Measurements from ENCODE around the gene CDK6. TPM values are rescaled to one million over a fixed set of nuclear protein-coding genes. Genes with fewer than 3 reads are reported as not detected.

Gene CDK6
- total and polyA plus RNA-seq, 4 donors = 14.0 to 42.6 (median 27.8) TPM

- Histone ChIP-seq H3K36me3 (ENCODE audit: control insufficient read depth, insufficient read depth, low read length) (no peaks in the 10 kb centered on the region), H3K4me3 (ENCODE audit: low read depth, low read length) (no peak overlapping the region), H3K27me3 (ENCODE audit: control insufficient read depth, insufficient read depth, low read length) (no peaks in the 10 kb centered on the region), H3K9me3 (ENCODE audit: control insufficient read depth, insufficient read depth, low read length) (no peaks in the 10 kb centered on the region), H3K4me1 (ENCODE audit: control insufficient read depth, insufficient read depth, low read length) (no peaks in the 10 kb centered on the region), H3K27ac (ENCODE audit: low read depth, low read length) (no peak overlapping the region)
- WGBS (ENCODE audit: insufficient coverage) = 81% methylated on average over 3 of the region's 3 CpGs
- DNase-seq (ENCODE audit: low read depth in 4 of 6, low spot score in 6 of 6) = no peak
Observed at GRCh38 chr7:92799446-92800211, 36.7 kb downstream of the CDK6 start.

- no peaks in the 10 kb centered on the region for H3K36me3 ChIP-seq (ENCODE audit: control insufficient read depth, insufficient read depth, low read length)
- H3K27ac ChIP-seq (ENCODE audit: low read depth, low read length) = no peak overlapping the region
- H3K4me3 ChIP-seq (ENCODE audit: low read depth, low read length) = no peak overlapping the region
- H3K4me1 ChIP-seq (ENCODE audit: control insufficient read depth, insufficient read depth, low read length) = no peaks in the 10 kb centered on the region
- no peaks in the 10 kb centered on the region for H3K9me3 ChIP-seq (ENCODE audit: control insufficient read depth, insufficient read depth, low read length)
- WGBS (ENCODE audit: insufficient coverage) = 43% methylated on average over 1 of the region's 1 CpG
- no peaks in the 10 kb centered on the region for H3K27me3 ChIP-seq (ENCODE audit: control insufficient read depth, insufficient read depth, low read length)
- DNase-seq (ENCODE audit: low read depth in 4 of 6, low spot score in 6 of 6) = no peak
Observed at GRCh38 chr7:92798517-92799249, 37.7 kb downstream of the CDK6 start.

GRCh38 chr7:92797693-92798092, 38.7 kb downstream of the CDK6 start:
- H3K9me3 ChIP-seq (ENCODE audit: control insufficient read depth, insufficient read depth, low read length) = no peaks in the 10 kb centered on the region
- no peak for DNase-seq (ENCODE audit: low read depth in 4 of 6, low spot score in 6 of 6)
- WGBS (ENCODE audit: insufficient coverage) = no CpG with 5 or more reads among the region's 4 CpGs
- no peak overlapping the region for H3K27ac ChIP-seq (ENCODE audit: low read depth, low read length)
- H3K27me3 ChIP-seq (ENCODE audit: control insufficient read depth, insufficient read depth, low read length) = no peaks in the 10 kb centered on the region
- H3K4me3 ChIP-seq (ENCODE audit: low read depth, low read length) = no peak overlapping the region
- H3K4me1 ChIP-seq (ENCODE audit: control insufficient read depth, insufficient read depth, low read length) = no peaks in the 10 kb centered on the region
- no peaks in the 10 kb centered on the region for H3K36me3 ChIP-seq (ENCODE audit: control insufficient read depth, insufficient read depth, low read length)

GRCh38 chr7:92797284-92797683, 39.1 kb downstream of the CDK6 start:
- no peaks in the 10 kb centered on the region for H3K36me3 ChIP-seq (ENCODE audit: control insufficient read depth, insufficient read depth, low read length)
- no CpG with 5 or more reads among the region's 1 CpG for whole genome bisulfite sequencing (ENCODE audit: insufficient coverage)
- H3K27me3 ChIP-seq (ENCODE audit: control insufficient read depth, insufficient read depth, low read length) = no peaks in the 10 kb centered on the region
- no peak overlapping the region for H3K27ac ChIP-seq (ENCODE audit: low read depth, low read length)
- DNase-seq (ENCODE audit: low read depth in 4 of 6, low spot score in 6 of 6) = no peak
- no peak overlapping the region for H3K4me3 ChIP-seq (ENCODE audit: low read depth, low read length)
- H3K4me1 ChIP-seq (ENCODE audit: control insufficient read depth, insufficient read depth, low read length) = no peaks in the 10 kb centered on the region
- H3K9me3 ChIP-seq (ENCODE audit: control insufficient read depth, insufficient read depth, low read length) = no peaks in the 10 kb centered on the region

- 80% methylated on average over 1 of the region's 2 CpGs for WGBS (ENCODE audit: insufficient coverage)
- Histone ChIP-seq H3K4me1 (ENCODE audit: control insufficient read depth, insufficient read depth, low read length) (no peaks in the 10 kb centered on the region), H3K27me3 (ENCODE audit: control insufficient read depth, insufficient read depth, low read length) (no peaks in the 10 kb centered on the region), H3K4me3 (ENCODE audit: low read depth, low read length) (no peak overlapping the region), H3K27ac (ENCODE audit: low read depth, low read length) (no peak overlapping the region), H3K9me3 (ENCODE audit: control insufficient read depth, insufficient read depth, low read length) (no peaks in the 10 kb centered on the region), H3K36me3 (ENCODE audit: control insufficient read depth, insufficient read depth, low read length) (no peaks in the 10 kb centered on the region)
- no peak for DNase-seq (ENCODE audit: low read depth in 4 of 6, low spot score in 6 of 6)
Observed at GRCh38 chr7:92794831-92795230, 41.5 kb downstream of the CDK6 start.

GRCh38 chr7:92794391-92794790, 42.0 kb downstream of the CDK6 start:
- Histone ChIP-seq H3K4me1 (ENCODE audit: control insufficient read depth, insufficient read depth, low read length) (no peaks in the 10 kb centered on the region), H3K27ac (ENCODE audit: low read depth, low read length) (no peak overlapping the region), H3K27me3 (ENCODE audit: control insufficient read depth, insufficient read depth, low read length) (no peaks in the 10 kb centered on the region), H3K36me3 (ENCODE audit: control insufficient read depth, insufficient read depth, low read length) (no peaks in the 10 kb centered on the region), H3K4me3 (ENCODE audit: low read depth, low read length) (no peak overlapping the region), H3K9me3 (ENCODE audit: control insufficient read depth, insufficient read depth, low read length) (no peaks in the 10 kb centered on the region)
- peak in 1 of 6 donors; percentile 25 for DNase-seq (ENCODE audit: low read depth in 4 of 6, low spot score in 6 of 6)
- WGBS (ENCODE audit: insufficient coverage) = 80% methylated on average over 4 of the region's 4 CpGs

GRCh38 chr7:92793656-92794205, 42.6 kb downstream of the CDK6 start:
- no peaks in the 10 kb centered on the region for H3K9me3 ChIP-seq (ENCODE audit: control insufficient read depth, insufficient read depth, low read length)
- no peak for DNase-seq (ENCODE audit: low read depth in 4 of 6, low spot score in 6 of 6)
- H3K36me3 ChIP-seq (ENCODE audit: control insufficient read depth, insufficient read depth, low read length) = no peaks in the 10 kb centered on the region
- no CpG with 5 or more reads among the region's 1 CpG for WGBS (ENCODE audit: insufficient coverage)
- H3K4me3 ChIP-seq (ENCODE audit: low read depth, low read length) = no peak overlapping the region
- no peak overlapping the region for H3K27ac ChIP-seq (ENCODE audit: low read depth, low read length)
- no peaks in the 10 kb centered on the region for H3K27me3 ChIP-seq (ENCODE audit: control insufficient read depth, insufficient read depth, low read length)
- no peaks in the 10 kb centered on the region for H3K4me1 ChIP-seq (ENCODE audit: control insufficient read depth, insufficient read depth, low read length)

- Histone ChIP-seq H3K4me3 (ENCODE audit: low read depth, low read length) (no peak overlapping the region), H3K4me1 (ENCODE audit: control insufficient read depth, insufficient read depth, low read length) (no peaks in the 10 kb centered on the region), H3K27me3 (ENCODE audit: control insufficient read depth, insufficient read depth, low read length) (no peaks in the 10 kb centered on the region), H3K9me3 (ENCODE audit: control insufficient read depth, insufficient read depth, low read length) (peaks cover 2% of the 10 kb centered on the region), H3K27ac (ENCODE audit: low read depth, low read length) (no peak overlapping the region), H3K36me3 (ENCODE audit: control insufficient read depth, insufficient read depth, low read length) (no peaks in the 10 kb centered on the region)
- 100% methylated on average over 1 of the region's 1 CpG for WGBS (ENCODE audit: insufficient coverage)
- DNase-seq (ENCODE audit: low read depth in 4 of 6, low spot score in 6 of 6) = no peak
Observed at GRCh38 chr7:92790992-92791391, 45.4 kb downstream of the CDK6 start.

GRCh38 chr7:92788559-92789183, 47.7 kb downstream of the CDK6 start:
- H3K27ac ChIP-seq (ENCODE audit: low read depth, low read length) = no peak overlapping the region
- no peak overlapping the region for H3K4me3 ChIP-seq (ENCODE audit: low read depth, low read length)
- WGBS (ENCODE audit: insufficient coverage) = no CpG with 5 or more reads among the region's 1 CpG
- peaks cover 2% of the 10 kb centered on the region for H3K9me3 ChIP-seq (ENCODE audit: control insufficient read depth, insufficient read depth, low read length)
- no peaks in the 10 kb centered on the region for H3K36me3 ChIP-seq (ENCODE audit: control insufficient read depth, insufficient read depth, low read length)
- DNase-seq (ENCODE audit: low read depth in 4 of 6, low spot score in 6 of 6) = no peak
- no peaks in the 10 kb centered on the region for H3K27me3 ChIP-seq (ENCODE audit: control insufficient read depth, insufficient read depth, low read length)
- H3K4me1 ChIP-seq (ENCODE audit: control insufficient read depth, insufficient read depth, low read length) = no peaks in the 10 kb centered on the region

Measured in spinal cord (tissue), 10 donors.